Endothelial cell of umbilical vein (primary cell): ENCODE measurements around the gene NUMBL. TPM values are rescaled to one million over a fixed set of nuclear protein-coding genes. Genes with fewer than 3 reads are reported as not detected.

Experiments
- BruUV-seq: library from RNA; stranded (reverse); fragments of 400-500 nt; replicated peaks from 2 replicates; lab custom pipeline; 2021; lab: Mats Ljungman, UMichigan
- CTCF ChIA-PET: fragments of 300-600, 350-600 bp; sonication (Branson Sonifier 250); formaldehyde crosslinking; loops from one replicate; lab custom pipeline; 2021; ENCODE audit warnings: antibody characterized with exemption, inconsistent platforms; lab: Charles Lee
- POLR2A ChIA-PET: fragments of 300-600, 350-600 bp; sonication (Branson Sonifier 250); formaldehyde crosslinking; loops from one replicate; lab custom pipeline; 2021; ENCODE audit warnings: antibody characterized with exemption, inconsistent platforms; lab: Charles Lee
- DNase-seq: peaks from one replicate; pipeline ENCODE4 v3.0.0-alpha.2; 2011; ENCODE audit warnings: low read depth, low spot score
- FAIRE-seq: peaks from 2 replicates; lab custom pipeline; 2011; peaks lifted over from hg19 to GRCh38; lab: Jason Lieb, UNC
- H2AFZ ChIP-seq: 2 replicates; pipeline ENCODE4 v1.6.0; 2012; ENCODE audit warnings: low read depth, low read length, control low read depth, inconsistent platforms
- H3K27ac ChIP-seq: 2 replicates; pipeline ENCODE4 v1.5.1; 2011; ENCODE audit warnings: low read depth, mild to moderate bottlenecking, control low read depth, low read length, moderate library complexity; ENCODE audit not compliant: insufficient read depth
- H3K27me3 ChIP-seq, 2 experiments: 2 replicates each; pipeline versions ENCODE4 v1.6.0 to v1.6.1; 2011; ENCODE audit warnings: low read length in 2 of 2, mixed read lengths in 1 of 2; ENCODE audit not compliant: control insufficient read depth in 2 of 2, insufficient read depth in 2 of 2
- H3K36me3 ChIP-seq, 2 experiments: 2 replicates in 1 of 2; 3 replicates in 1 of 2; pipeline ENCODE4 v1.5.1; 2011; ENCODE audit warnings: low read length in 2 of 2, mild to moderate bottlenecking in 1 of 2, moderate library complexity in 1 of 2; ENCODE audit not compliant: control insufficient read depth in 2 of 2, insufficient read depth in 2 of 2; ENCODE audit errors: extremely low read depth in 1 of 2
- H3K4me1 ChIP-seq: 3 replicates; pipeline ENCODE4 v1.5.1; 2011; ENCODE audit warnings: mild to moderate bottlenecking, low read length; ENCODE audit not compliant: control insufficient read depth, insufficient read depth; ENCODE audit errors: extremely low read depth
- H3K4me2 ChIP-seq: 2 replicates; pipeline ENCODE4 v1.6.1; 2011; ENCODE audit warnings: low read length, control low read depth, mixed read lengths; ENCODE audit not compliant: insufficient read depth
- H3K4me3 ChIP-seq, 3 experiments: fragments of 200-600 bp in 1 of 3; sonication (generic), shearing (Covaris generic) in 1 of 3; replicated peaks in 1 of 3; 2 replicates each; pipeline ENCODE4 v1.5.1; 2011 to 2016; ENCODE audit warnings: control low read depth in 3 of 3, low read length in 3 of 3, mild to moderate bottlenecking in 2 of 3, inconsistent platforms in 1 of 3, low read depth in 1 of 3, moderate library complexity in 1 of 3; ENCODE audit not compliant: insufficient read depth in 1 of 3
- H3K79me2 ChIP-seq: 2 replicates; pipeline ENCODE4 v1.6.0; 2012; ENCODE audit warnings: low read length, inconsistent platforms; ENCODE audit not compliant: control insufficient read depth, insufficient read depth
- H3K9ac ChIP-seq: replicated peaks from 2 replicates; pipeline ENCODE3; 2011; ENCODE audit warnings: low read length, control low read depth; ENCODE audit not compliant: insufficient read depth; ENCODE audit errors: extremely low read depth
- H3K9me1 ChIP-seq: replicated peaks from 3 replicates; pipeline ENCODE4 v1.6.0; 2011; ENCODE audit warnings: mild to moderate bottlenecking, low read length; ENCODE audit not compliant: control insufficient read depth, insufficient read depth; ENCODE audit errors: extremely low read depth
- H3K9me3 ChIP-seq: replicated peaks from 2 replicates; pipeline ENCODE4 v1.5.1; 2012; ENCODE audit warnings: low read length, inconsistent platforms; ENCODE audit not compliant: control insufficient read depth, insufficient read depth
- H4K20me1 ChIP-seq: replicated peaks from 2 replicates; pipeline ENCODE3; 2011; ENCODE audit warnings: mild to moderate bottlenecking, low read length; ENCODE audit not compliant: control insufficient read depth, insufficient read depth; ENCODE audit errors: extremely low read depth
- EZH2 ChIP-seq: IDR thresholded peaks from 2 replicates; pipeline ENCODE4 v1.6.1; 2012; ENCODE audit warnings: borderline replicate concordance, low read depth, mild to moderate bottlenecking, moderate library complexity, low read length, inconsistent platforms; ENCODE audit not compliant: severe bottlenecking
- FOS ChIP-seq: IDR thresholded peaks from 2 replicates; pipeline ENCODE4 v1.6.1; 2011; ENCODE audit warnings: mild to moderate bottlenecking, low read length, moderate library complexity, borderline replicate concordance; ENCODE audit not compliant: insufficient read depth
- GATA2 ChIP-seq: IDR thresholded peaks from 2 replicates; pipeline ENCODE4 v1.7.0; 2011; ENCODE audit warnings: low read depth, mild to moderate bottlenecking, moderate library complexity, mixed read lengths, low read length; ENCODE audit not compliant: insufficient read length, insufficient read depth
- JUN ChIP-seq: IDR thresholded peaks from 2 replicates; pipeline ENCODE4 v1.6.1; 2011; ENCODE audit warnings: borderline replicate concordance, low read depth; ENCODE audit not compliant: insufficient read length, insufficient read depth
- MYC ChIP-seq: IDR thresholded peaks from one replicate; pipeline ENCODE4 v1.6.1; 2011; ENCODE audit warnings: mild to moderate bottlenecking, low read depth, low read length
- POLR2A ChIP-seq: IDR thresholded peaks from 2 replicates; pipeline ENCODE4 v1.6.1; 2012; ENCODE audit warnings: low read depth, mild to moderate bottlenecking, control low read depth, low read length
- POLR2AphosphoS5 ChIP-seq: IDR thresholded peaks from 2 replicates; pipeline ENCODE4 v1.6.1; 2012; ENCODE audit warnings: low read depth, mild to moderate bottlenecking, control low read depth, low read length, moderate library complexity; ENCODE audit not compliant: insufficient read depth
- dilution Hi-C: fragments of 300-500 bp; cut with MboI; formaldehyde crosslinking; loops from one replicate; pipeline ENCODE4 v1.15.0; 2019; ENCODE audit warnings: low sequenced_read_pairs; ENCODE audit not compliant: extremely low pct_ligation_motif_present
- intact Hi-C: fragments of 100-400 bp; cut with micrococcal nuclease; formaldehyde crosslinking; loops from one replicate; pipeline ENCODE4 v1.10.0; 2022
- polyA plus RNA-seq, 4 experiments: library from polyadenylated mRNA; depleted of rRNA in 3 of 4; stranded (reverse) in 3 of 4; unstranded in 1 of 4; fragments of >200 nt; gene quantifications; 2 replicates each; pipeline versions ENCODE4 v1.2.1 to v1.2.3, GENCODE V29; 2011 to 2012; ENCODE audit warnings: missing spikeins in 1 of 4
- total RNA-seq: library from RNA; stranded (reverse); gene quantifications from 2 replicates; pipeline ENCODE4 v1.2.3, GENCODE V29; 2021
- TF ChIP-seq, protein P1 (sequence below), 2 donors: IDR thresholded peaks; 1 replicate in 1 of 2; 2 replicates in 1 of 2; pipeline ENCODE4 v1.5.1; 2011; ENCODE audit warnings: low read length in 2 of 2, mild to moderate bottlenecking in 2 of 2, moderate library complexity in 2 of 2, control low read depth in 1 of 2, inconsistent platforms in 1 of 2, low read depth in 1 of 2; ENCODE audit not compliant: insufficient read depth in 1 of 2; ENCODE audit errors: extremely low read depth in 1 of 2
- TF ChIP-seq, protein P2 (sequence below): IDR thresholded peaks from 2 replicates; pipeline ENCODE4 v1.6.1; 2011; ENCODE audit not compliant: insufficient read depth, insufficient read length

Gene NUMBL
- total and polyA plus RNA-seq, 2 donors (not counting 3 experiments of a cell fraction or from before 2014, with no cell fraction given): 21.5 to 46.7 TPM

DNA sequence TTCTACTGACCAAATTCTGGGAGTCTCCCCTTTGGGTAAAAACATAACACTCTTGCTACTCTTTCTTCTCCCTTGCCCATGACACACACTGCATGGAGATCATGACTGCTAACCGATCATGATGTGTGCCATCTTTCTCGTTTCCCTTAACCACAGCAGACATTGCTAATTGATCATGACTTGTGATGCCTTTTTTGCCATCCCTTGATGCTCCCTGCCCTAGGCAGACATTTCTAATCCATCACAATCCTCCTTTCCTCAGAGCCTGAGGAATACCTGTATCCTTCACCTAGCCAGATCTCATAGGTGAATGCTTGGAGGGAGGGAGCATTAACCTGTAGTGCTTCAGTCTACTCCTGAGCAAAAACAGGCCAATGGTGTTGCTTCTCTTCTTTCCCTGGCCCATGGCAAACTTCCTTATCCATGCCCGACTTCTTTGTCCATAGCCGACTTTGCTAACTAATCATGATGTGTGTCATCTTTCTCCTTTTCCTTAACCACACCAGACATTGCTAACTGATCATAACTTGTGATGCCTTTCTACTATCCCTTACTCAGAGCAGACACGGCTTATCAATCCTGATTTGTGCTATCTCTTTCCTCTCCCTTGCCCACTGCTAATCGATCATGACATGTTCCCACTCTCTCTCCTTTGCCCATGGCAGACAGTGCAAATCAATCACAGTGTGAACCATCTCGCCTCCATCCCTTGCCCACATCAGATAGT lies 17.7 kb downstream of the NUMBL start:
- Histone ChIP-seq H3K79me2 (no peaks in the 10 kb centered on the region), H2AFZ (no peak overlapping the region), H3K36me3 (peaks cover 28 to 57% of the 10 kb centered on the region in 2 experiments), H4K20me1 (no peaks in the 10 kb centered on the region), H3K9me1 (no peaks in the 10 kb centered on the region), H3K4me1 (no peaks in the 10 kb centered on the region), H3K4me2 (no peak overlapping the region), H3K4me3 (no peak overlapping the region), H3K9me3 (no peaks in the 10 kb centered on the region), H3K27ac (no peak overlapping the region), H3K9ac (no peak overlapping the region), H3K27me3 (no peaks in the 10 kb centered on the region)
- TF ChIP-seq POLR2A: no peak
- no TSS peak for BruUV-seq
- CTCF ChIA-PET: no interaction called here
- POLR2A ChIA-PET: no interaction called here
- FAIRE-seq (no peak), DNase-seq (no peak)
- dilution Hi-C loops: no loop called here
- intact Hi-C loops: no loop called here

DNA sequence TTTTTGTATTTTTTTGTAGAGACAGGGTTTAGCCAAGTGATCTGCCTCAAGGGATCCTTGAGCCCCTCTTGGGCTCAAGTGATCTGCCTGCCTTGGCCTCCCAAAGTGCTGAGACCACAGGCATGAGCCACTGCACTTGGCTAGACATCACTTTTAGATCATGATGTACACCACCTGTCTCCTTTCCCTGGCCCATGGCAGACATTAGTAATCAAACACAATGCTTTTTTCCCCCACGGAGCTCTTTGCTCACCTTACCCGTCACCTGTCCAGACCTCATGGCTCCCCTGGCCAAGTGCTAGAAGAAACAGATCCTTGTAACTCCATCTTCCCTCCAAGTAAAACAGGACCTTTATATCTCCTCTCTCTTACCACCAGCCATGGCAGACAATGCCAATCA lies 18.4 kb downstream of the NUMBL start:
- dilution Hi-C loops: no loop called here
- no TSS peak for BruUV-seq
- Histone ChIP-seq H4K20me1 (no peaks in the 10 kb centered on the region), H3K36me3 (peaks cover 28 to 53% of the 10 kb centered on the region in 2 experiments), H3K9ac (no peak overlapping the region), H2AFZ (no peak overlapping the region), H3K9me3 (no peaks in the 10 kb centered on the region), H3K4me1 (peaks cover under 1% of the 10 kb centered on the region), H3K27me3 (no peaks in the 10 kb centered on the region), H3K79me2 (no peaks in the 10 kb centered on the region), H3K4me3 (no peak overlapping the region), H3K27ac (no peak overlapping the region), H3K9me1 (no peaks in the 10 kb centered on the region), H3K4me2 (no peak overlapping the region)
- CTCF ChIA-PET: no interaction called here
- DNase-seq (no peak), FAIRE-seq (no peak)
- intact Hi-C loops: no loop called here
- POLR2A ChIA-PET: no interaction called here
- TF ChIP-seq EZH2: no peak
- TF ChIP-seq FOS: no peak
- TF ChIP-seq JUN: no peak
- no peak for TF ChIP-seq POLR2AphosphoS5
- no peak for TF ChIP-seq MYC
- TF ChIP-seq GATA2: no peak
- TF ChIP-seq, protein P1, sequence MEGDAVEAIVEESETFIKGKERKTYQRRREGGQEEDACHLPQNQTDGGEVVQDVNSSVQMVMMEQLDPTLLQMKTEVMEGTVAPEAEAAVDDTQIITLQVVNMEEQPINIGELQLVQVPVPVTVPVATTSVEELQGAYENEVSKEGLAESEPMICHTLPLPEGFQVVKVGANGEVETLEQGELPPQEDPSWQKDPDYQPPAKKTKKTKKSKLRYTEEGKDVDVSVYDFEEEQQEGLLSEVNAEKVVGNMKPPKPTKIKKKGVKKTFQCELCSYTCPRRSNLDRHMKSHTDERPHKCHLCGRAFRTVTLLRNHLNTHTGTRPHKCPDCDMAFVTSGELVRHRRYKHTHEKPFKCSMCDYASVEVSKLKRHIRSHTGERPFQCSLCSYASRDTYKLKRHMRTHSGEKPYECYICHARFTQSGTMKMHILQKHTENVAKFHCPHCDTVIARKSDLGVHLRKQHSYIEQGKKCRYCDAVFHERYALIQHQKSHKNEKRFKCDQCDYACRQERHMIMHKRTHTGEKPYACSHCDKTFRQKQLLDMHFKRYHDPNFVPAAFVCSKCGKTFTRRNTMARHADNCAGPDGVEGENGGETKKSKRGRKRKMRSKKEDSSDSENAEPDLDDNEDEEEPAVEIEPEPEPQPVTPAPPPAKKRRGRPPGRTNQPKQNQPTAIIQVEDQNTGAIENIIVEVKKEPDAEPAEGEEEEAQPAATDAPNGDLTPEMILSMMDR (IDR thresholded peaks at IDR 0.05; ENCODE audit: extremely low read depth in 1 of 2, insufficient read depth in 1 of 2, low read depth in 1 of 2, low read length in 2 of 2): no peak
- TF ChIP-seq, protein P2, sequence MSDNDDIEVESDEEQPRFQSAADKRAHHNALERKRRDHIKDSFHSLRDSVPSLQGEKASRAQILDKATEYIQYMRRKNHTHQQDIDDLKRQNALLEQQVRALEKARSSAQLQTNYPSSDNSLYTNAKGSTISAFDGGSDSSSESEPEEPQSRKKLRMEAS: no peak
- TF ChIP-seq POLR2A: no peak
